Measurements from ENCODE around the gene CCDC92.

- TF ChIP-seq CTCF (IDR thresholded peaks at IDR 0.05): no peak
- no peak for TF ChIP-seq TCF7L2 (IDR thresholded peaks at IDR 0.05; ENCODE audit: low read depth, low read length)
- TF ChIP-seq REST (IDR thresholded peaks at IDR 0.05; ENCODE audit: insufficient read depth in 1 of 2, low read depth in 2 of 2, low read length in 1 of 2): no peak
- no peak for TF ChIP-seq POLR2AphosphoS5 (IDR thresholded peaks at IDR 0.05; ENCODE audit: low read depth, low read length)
Measured at GRCh38 chr12:123942238-123942653, 30.4 kb downstream of the CCDC92 start.
